Measurements from ENCODE around the gene MTRF1.

- TF ChIP-seq POLR2A (IDR thresholded peaks at IDR 0.05) = no peak
- no peak for TF ChIP-seq CTCF (IDR thresholded peaks at IDR 0.05)
Measured at GRCh38 chr13:41182231-41182630, 81.1 kb downstream of the MTRF1 start.

Measured in right lobe of liver (tissue), 4 donors.